Stomach (tissue), 9 donors: ENCODE measurements around the gene SMG1. TPM values are rescaled to one million over a fixed set of nuclear protein-coding genes. Genes with fewer than 3 reads are reported as not detected.

Experiments
- DNase-seq, 2 donors: peaks; one replicate each; pipeline versions ENCODE4 v3.0.0 to v3.0.0-alpha.2; 2013 to 2019
- H3K27ac ChIP-seq, 5 donors: fragments of 200-600 bp in 4 of 5; sonication (generic) in 4 of 5; one replicate each; pipeline ENCODE4 v1.5.1; 2013 to 2019; ENCODE audit warnings: mild to moderate bottlenecking in 1 of 5, moderate library complexity in 1 of 5
- H3K27me3 ChIP-seq, 3 donors: fragments of 200-600 bp; sonication (generic); one replicate each; pipeline ENCODE4 v1.5.1; 2017 to 2019; ENCODE audit warnings: mixed run types in 1 of 3
- H3K36me3 ChIP-seq, 4 donors: fragments of 200-600 bp; sonication (generic); 1 replicate in 3 of 4; 2 replicates in 1 of 4; pipeline ENCODE4 v1.5.1; 2016 to 2019
- H3K4me1 ChIP-seq, 4 donors: fragments of 200-600 bp; sonication (generic); one replicate each; pipeline ENCODE4 v1.5.1; 2016 to 2019
- H3K4me3 ChIP-seq, 4 donors: fragments of 200-600 bp; sonication (generic) in 3 of 4; one replicate each; pipeline ENCODE4 v1.5.1; 2016 to 2019; ENCODE audit warnings: mild to moderate bottlenecking in 1 of 4
- H3K9me3 ChIP-seq, 4 donors: fragments of 200-600 bp; sonication (generic); one replicate each; pipeline ENCODE4 v1.5.1; 2016 to 2019
- EP300 ChIP-seq: sonication (generic); formaldehyde crosslinking; IDR thresholded peaks from one replicate; pipeline ENCODE4 v1.6.1; 2017; ENCODE audit warnings: antibody characterized with exemption
- POLR2A ChIP-seq, 4 donors: fragments of 450-650 bp; IDR thresholded peaks; one replicate each; pipeline ENCODE4 v1.6.1; 2016; ENCODE audit warnings: antibody characterized with exemption in 4 of 4, control low read depth in 2 of 4, mild to moderate bottlenecking in 1 of 4, moderate library complexity in 1 of 4
- POLR2AphosphoS5 ChIP-seq, 3 donors: sonication (generic); formaldehyde crosslinking; IDR thresholded peaks; one replicate each; pipeline ENCODE4 v1.6.1; 2016; ENCODE audit warnings: antibody characterized with exemption in 3 of 3
- WGBS, 5 donors: extraction: QIAGEN DNeasy Blood & Tissue Kit in 3 of 5; methylation state at CpG; one replicate each; pipeline versions ENCODE4 v1.1.5 to v1.1.7; 2013 to 2018; 5-methylcytosine and 5-hydroxymethylcytosine counted together
- intact Hi-C: fragments of 100-400 bp; cut with DNase I; formaldehyde crosslinking; loops from one replicate; pipeline ENCODE4 v1.15.1; 2023; ENCODE audit warnings: low total_unique reads
- polyA plus RNA-seq, 3 donors: library from polyadenylated mRNA; stranded (reverse); fragments of 200-250 nt; gene quantifications; one replicate each; pipeline ENCODE4 v1.2.3, GENCODE V29; 2013
- total RNA-seq, 5 donors: library from RNA; depleted of rRNA; stranded (reverse); fragments of >200 nt; gene quantifications; one replicate each; pipeline versions ENCODE4 v1.1.0 to v1.2.3, GENCODE V29; 2014 to 2016
- TF ChIP-seq, protein P1 (sequence below), 7 experiments: fragments of 450-650 bp in 4 of 7; fragments of 200-600 bp in 3 of 7; sonication (generic) in 3 of 7; IDR thresholded peaks; one replicate each; pipeline ENCODE4 v1.5.1; 2016 to 2019; ENCODE audit warnings: antibody characterized with exemption in 7 of 7, control low read depth in 2 of 7, mild to moderate bottlenecking in 1 of 7
- donor health status: healthy with polysubstance abuse.
- donor health status: Bipolar disorder and iron deficiency.
- donor health status: healthy.

Gene SMG1
- total and polyA plus RNA-seq, 8 donors = 3.8 to 135 (median 61.0) TPM

DNA sequence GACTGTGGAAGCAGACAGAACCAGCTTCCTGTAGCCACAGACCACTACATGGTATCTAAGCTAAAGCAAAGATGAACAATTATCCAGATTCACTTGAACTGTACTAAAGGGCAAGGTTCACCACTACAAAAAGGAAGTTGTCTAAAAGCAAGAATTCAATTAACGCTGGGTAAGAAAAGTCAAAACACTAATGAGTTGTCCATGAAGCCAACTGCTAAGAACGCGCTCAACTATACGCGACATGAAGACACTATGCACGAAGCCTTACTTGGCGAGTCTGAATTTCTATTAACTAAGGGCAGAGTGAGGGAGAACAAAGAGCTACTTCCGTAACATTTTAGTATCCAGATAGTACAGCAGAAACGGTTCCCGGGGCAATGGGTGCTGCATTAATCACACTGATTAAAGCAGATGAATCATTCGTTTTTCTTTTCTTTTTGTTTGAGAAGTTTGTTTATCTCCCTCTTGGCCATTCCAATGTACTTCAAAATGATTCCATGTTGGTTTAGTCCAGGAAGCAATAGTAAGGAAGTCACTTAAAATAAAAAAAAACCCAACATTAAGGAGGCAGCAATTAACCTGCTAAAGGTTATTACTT lies 133.3 kb downstream of the SMG1 start:
- 69 to 78% (median 73%) methylated on average over 11 of the region's 11 CpGs for WGBS, 5 donors
- Histone ChIP-seq H3K27me3 (no peaks in the 10 kb centered on the region), H3K36me3 (peaks cover 46 to 76% (median 72%) of the 10 kb centered on the region in 4 donors), H3K9me3 (no peaks in the 10 kb centered on the region), H3K4me3 (no peak overlapping the region), H3K4me1 (peaks cover 21 to 70% (median 27%) of the 10 kb centered on the region in 4 donors), H3K27ac (peak overlapping the region in 3 of 5 donors; percentile 14 to 69 (median 54))
- TF ChIP-seq POLR2A (IDR thresholded peaks at IDR 0.05) (no peak), EP300 (no peak), POLR2AphosphoS5 (IDR thresholded peaks at IDR 0.05) (peak in 1 of 3 donors; percentile 17)
- TF ChIP-seq, protein P1, sequence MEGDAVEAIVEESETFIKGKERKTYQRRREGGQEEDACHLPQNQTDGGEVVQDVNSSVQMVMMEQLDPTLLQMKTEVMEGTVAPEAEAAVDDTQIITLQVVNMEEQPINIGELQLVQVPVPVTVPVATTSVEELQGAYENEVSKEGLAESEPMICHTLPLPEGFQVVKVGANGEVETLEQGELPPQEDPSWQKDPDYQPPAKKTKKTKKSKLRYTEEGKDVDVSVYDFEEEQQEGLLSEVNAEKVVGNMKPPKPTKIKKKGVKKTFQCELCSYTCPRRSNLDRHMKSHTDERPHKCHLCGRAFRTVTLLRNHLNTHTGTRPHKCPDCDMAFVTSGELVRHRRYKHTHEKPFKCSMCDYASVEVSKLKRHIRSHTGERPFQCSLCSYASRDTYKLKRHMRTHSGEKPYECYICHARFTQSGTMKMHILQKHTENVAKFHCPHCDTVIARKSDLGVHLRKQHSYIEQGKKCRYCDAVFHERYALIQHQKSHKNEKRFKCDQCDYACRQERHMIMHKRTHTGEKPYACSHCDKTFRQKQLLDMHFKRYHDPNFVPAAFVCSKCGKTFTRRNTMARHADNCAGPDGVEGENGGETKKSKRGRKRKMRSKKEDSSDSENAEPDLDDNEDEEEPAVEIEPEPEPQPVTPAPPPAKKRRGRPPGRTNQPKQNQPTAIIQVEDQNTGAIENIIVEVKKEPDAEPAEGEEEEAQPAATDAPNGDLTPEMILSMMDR (IDR thresholded peaks at IDR 0.05) = no peak
- intact Hi-C loops = no loop called here
- DNase-seq = no peak

DNA sequence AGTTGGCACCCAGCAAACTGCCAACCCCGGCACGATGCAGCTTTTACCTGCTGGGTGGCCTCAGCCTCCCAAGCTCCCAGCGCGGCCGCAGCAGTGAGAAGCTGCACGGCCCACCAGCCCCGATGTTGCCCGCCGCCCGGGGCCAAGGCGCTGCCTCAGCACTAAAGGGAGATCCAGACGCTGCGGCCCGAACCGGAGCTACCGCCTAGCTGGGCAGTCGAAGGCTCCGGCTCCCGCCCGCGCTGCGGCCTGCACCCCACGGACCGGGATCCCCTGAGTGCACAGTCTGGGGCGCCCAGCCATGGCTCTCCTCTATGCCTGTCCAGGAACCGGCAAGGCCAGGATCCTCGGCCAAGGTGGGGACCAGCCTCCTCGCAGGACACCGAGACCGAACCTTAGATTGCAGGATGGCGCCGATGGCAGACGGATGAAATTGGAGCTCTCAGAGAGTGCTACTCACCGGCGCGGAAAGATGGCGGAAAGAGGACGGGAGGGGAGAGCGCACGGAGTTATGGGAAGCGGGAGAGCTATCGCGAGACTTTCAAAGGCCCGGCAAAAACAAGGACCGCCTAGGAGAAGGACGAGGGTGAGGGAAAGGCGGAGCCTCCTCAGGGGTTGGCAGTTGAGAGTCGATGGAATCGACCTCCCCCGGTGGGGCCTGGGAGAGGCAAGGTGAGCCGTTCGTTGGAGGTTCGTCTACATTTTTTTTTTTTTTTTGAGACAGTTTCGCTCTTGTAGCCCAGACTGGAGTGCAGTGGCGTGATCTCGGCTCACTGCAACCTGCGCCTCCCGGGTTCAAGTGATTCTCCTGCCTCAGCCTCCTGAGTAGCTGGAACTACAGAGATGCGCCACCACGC lies 136.1 kb downstream of the SMG1 start, which contains the start of gene RPS15A:
TSS of gene RPS15A (minus strand) at position 485 of the 857 bp plus-strand sequence. CDS start 1,221 bp downstream, outside the sequence.
- Histone ChIP-seq H3K36me3 (peaks cover 57 to 77% (median 74%) of the 10 kb centered on the region in 4 donors), H3K4me3 (peak within 1 kb of the TSS; percentile 92 to 100 (median 97))

DNA sequence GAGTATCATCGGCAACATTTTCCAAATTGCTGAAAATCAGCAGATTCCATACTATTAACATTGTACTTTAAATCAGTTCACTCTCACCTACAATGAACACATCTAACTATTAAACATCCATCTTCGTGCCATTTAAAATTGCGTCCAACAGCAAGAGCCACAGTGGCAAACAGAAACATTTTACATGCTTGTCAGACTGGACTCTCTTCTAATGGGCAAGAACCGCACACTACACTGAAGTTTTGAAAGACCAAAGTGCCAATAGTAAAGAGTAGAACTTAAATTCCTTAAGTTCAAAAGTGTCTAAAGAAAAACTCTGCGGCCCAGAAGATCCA lies 136.7 kb downstream of the SMG1 start:
- no peak for DNase-seq
- Histone ChIP-seq H3K9me3 (no peaks in the 10 kb centered on the region), H3K27me3 (no peaks in the 10 kb centered on the region), H3K4me3 (peak overlapping the region; percentile 92 to 100 (median 97)), H3K36me3 (peaks cover 58 to 77% (median 74%) of the 10 kb centered on the region in 4 donors), H3K4me1 (peaks cover 41 to 80% (median 53%) of the 10 kb centered on the region in 4 donors), H3K27ac (peak overlapping the region; percentile 57 to 92 (median 89))
- 0 to 2% (median 0%) methylated on average over 5 of the region's 5 CpGs for WGBS, 5 donors
- intact Hi-C loops = no loop called here
- TF ChIP-seq POLR2AphosphoS5 (IDR thresholded peaks at IDR 0.05) (no peak), POLR2A (IDR thresholded peaks at IDR 0.05) (no peak), EP300 (no peak)
- TF ChIP-seq, protein P1 (IDR thresholded peaks at IDR 0.05) = no peak

More for the DNA sequence above, 136.1 kb downstream of the SMG1 start, which contains the start of gene RPS15A:
- Histone ChIP-seq H3K9me3 (no peaks in the 10 kb centered on the region), H3K27ac (peak within 1 kb of the TSS; percentile 86 to 92 (median 89)), H3K4me1 (peaks cover 41 to 74% (median 49%) of the 10 kb centered on the region in 4 donors), H3K27me3 (no peaks in the 10 kb centered on the region)
- TF ChIP-seq EP300 (no peak), POLR2AphosphoS5 (IDR thresholded peaks at IDR 0.05) (peak; percentile 82 to 95 (median 89)), POLR2A (IDR thresholded peaks at IDR 0.05) (peak in 2 of 4 donors; percentile 51 to 72)
- peak; percentile 94 to 99 for DNase-seq
- WGBS, 5 donors = 1 to 4% (median 3%) methylated on average over 50 to 60 of the region's 60 CpGs
- intact Hi-C loops = no loop called here

DNA sequence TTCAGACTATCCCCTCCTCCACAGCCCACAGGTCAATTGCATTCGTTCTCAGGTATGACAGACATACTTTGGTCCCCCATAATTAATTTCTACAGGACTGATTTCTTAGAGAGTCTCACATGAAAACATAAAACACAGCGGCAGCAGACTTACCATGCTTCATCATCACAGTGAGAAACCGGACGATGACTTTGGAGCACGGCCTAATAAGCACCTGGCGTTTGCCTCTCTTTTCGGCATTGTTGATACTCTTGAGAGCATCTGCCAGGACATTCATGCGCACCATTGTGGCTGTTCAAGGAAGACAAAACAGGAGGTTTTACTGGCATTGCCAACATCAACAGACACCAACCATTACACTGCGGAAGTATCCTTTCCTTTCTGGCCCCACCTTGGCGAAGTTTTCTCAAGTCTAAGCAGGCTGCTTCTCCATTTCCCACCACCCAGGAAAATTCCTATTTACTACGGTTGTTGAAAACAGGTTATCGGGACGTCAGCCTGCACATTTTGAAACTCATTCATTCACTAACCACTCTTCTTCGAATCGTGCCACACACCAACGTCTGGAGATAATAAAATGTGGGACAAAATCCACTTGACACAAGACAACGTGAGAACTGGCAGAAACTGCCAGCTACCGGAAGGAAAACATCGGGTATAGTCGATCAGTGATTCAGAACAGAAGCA lies 137.2 kb downstream of the SMG1 start:
- H3K4me1 ChIP-seq = peaks cover 41 to 83% (median 55%) of the 10 kb centered on the region in 4 donors
- 4 to 12% (median 7%) methylated on average over 20 of the region's 20 CpGs for WGBS, 5 donors
- H3K9me3 ChIP-seq = no peaks in the 10 kb centered on the region
- H3K27me3 ChIP-seq = no peaks in the 10 kb centered on the region
- peak overlapping the region in 4 of 5 donors; percentile 86 to 92 (median 90) for H3K27ac ChIP-seq
- peak in 1 of 2 donors; percentile 32 for DNase-seq
- peak overlapping the region; percentile 92 to 100 (median 97) for H3K4me3 ChIP-seq
- intact Hi-C loops = no loop called here
- TF ChIP-seq POLR2AphosphoS5 (IDR thresholded peaks at IDR 0.05) (no peak), POLR2A (IDR thresholded peaks at IDR 0.05) (no peak), EP300 (no peak)
- TF ChIP-seq, protein P1 (IDR thresholded peaks at IDR 0.05) = no peak
- peaks cover 58 to 77% (median 74%) of the 10 kb centered on the region in 4 donors for H3K36me3 ChIP-seq
